NK-92 treated with Interleukin-12 subunit alpha and Interleukin-12 subunit beta, amount 100 ng/mL, for 24 hours (cell line): ENCODE measurements around the gene RGS1.

Experiments
- DNase-seq: peaks from one replicate; lab custom pipeline; 2025; lab: John Stamatoyannopoulos, UW

Gene RGS1

GRCh38 chr1:192581131-192581927 is 5.8 kb downstream of the RGS1 start:
- DNase-seq, result no peak

GRCh38 chr1:192584866-192585265 is 9.3 kb downstream of the RGS1 start:
- no peak for DNase-seq

DNA sequence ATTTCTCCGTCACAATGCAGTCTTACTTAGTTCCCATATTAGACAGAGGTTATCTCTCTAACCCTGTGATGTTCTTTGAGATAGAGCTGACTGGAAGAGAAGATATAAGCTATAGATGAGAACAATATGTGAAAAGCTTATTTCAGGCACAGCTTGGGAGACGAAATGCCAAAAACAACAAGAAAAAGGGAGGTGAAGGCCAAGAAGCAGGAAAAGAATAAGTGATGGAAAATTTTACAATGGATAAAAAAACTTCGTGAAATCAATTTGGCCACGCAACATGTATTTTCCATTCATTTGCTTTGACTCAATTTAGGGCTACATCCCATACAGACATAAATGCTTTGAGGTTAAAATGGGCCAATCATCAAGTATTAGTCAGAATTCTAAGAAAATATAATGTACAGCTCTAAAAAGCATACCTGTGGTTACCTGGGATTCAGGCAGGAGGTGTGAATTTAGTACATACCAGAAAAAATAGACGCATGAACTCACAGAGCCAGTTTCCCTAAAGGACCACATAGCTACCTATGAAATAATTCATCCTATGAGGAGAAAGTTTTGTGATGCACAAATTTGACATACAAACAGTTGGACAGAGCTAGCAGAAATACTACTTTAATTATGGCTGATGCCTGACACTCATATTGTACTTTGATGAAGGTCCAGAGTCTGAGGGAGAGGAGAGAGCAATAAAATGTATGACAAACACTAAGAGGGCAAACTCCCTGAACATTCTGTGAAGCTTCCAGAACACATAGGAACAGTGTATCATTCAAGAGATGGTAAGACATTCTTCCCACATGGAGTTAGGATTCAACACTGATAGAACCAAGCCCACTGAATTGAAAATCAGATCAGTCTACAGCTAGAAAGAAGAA is 12.1 kb downstream of the RGS1 start:
- DNase-seq, result no peak

GRCh38 chr1:192588546-192588945 is 13.0 kb downstream of the RGS1 start:
- DNase-seq, result no peak

DNA sequence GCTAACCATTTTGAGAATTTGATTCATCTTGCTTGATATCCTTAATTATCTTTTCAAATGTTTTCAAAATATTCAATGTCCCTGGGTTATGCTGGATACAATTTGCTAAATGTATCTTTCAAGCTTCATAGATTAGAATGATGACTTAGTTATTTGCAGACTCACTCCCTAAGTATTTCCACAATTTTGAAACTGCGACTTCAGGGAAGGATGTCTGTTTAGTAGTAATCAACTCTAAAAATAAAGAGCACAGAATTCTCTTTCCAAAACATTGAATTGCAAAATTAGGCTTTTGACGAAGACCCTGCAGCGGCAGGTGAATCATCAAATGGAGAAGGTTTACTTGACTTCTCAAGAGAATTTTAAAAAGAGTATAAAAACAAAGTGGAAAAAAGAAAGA is 14.2 kb downstream of the RGS1 start:
- DNase-seq, result no peak

GRCh38 chr1:192592517-192592916 is 16.9 kb downstream of the RGS1 start:
- DNase-seq, result no peak

DNA sequence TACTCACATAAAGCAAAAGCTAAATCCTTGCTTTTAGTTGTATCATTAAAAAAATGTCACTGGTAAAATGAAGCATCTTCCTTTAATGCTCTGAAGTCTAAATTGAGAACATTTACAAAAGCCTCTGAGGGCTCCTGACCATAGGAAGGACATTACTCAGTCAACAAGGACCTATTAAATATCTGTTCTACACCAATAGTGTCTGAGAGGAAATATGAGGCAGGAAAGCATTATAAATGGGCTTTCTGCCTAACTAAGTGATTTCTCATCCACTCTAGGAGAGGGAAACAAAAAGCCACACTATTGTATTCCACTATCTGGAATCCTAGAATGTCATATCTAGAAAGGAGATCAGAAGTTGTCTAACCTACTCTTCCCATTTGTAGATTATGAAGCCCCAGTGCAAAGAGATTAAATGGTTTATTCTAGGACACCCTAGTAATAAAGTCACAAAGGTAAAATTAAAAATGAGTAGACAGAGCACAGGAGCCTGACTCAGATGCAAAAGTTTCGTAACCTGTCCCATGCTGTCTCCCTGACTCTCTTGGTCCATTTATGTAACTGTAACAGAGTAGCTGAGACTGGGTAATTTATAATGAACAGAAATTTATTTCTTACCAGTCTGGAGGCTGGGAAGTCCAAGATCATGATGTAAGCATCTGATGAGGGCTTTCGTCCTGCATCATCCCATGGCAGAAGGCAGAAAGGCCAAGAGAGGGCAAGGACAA is 17.6 kb downstream of the RGS1 start:
- no peak for DNase-seq

DNA sequence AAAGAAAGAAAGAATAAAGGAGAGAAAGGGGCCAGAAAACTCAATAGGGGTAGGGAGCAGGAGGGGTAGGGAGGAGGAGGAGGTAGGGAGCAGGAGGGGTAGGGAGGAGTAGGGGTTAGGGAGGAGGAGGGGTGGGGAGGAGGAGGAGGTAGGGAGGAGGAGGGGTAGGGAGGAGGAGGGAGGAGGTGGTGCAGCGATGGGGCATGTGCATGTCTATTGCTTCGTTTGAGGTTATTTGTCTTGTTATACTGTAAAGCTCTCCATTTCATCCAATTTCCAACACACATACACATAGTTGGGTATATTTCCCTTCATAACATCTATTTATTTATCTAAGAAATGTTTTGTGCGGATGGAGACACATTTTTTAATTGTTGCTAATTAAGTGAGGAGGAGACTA is 19.7 kb downstream of the RGS1 start:
- DNase-seq, result no peak

DNA sequence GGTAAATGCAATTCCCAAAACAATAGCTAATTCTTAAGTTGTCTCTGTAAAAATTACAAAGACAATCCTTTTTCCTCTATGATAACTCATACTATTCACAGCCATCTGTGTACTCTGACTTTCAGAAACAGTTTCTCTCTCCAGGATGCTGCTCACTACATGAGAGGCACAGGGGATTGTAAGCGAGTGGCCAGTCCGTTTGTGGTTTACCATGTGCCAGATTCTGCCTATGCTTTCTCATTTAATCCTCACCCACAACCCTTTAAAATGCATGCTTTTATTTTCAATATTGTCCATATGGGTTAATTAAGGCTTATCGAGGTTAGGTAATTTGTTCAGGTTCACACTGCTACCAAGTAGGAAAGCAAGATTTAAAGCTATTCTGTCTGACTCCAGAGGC is 23.0 kb downstream of the RGS1 start:
- DNase-seq, result no peak

DNA sequence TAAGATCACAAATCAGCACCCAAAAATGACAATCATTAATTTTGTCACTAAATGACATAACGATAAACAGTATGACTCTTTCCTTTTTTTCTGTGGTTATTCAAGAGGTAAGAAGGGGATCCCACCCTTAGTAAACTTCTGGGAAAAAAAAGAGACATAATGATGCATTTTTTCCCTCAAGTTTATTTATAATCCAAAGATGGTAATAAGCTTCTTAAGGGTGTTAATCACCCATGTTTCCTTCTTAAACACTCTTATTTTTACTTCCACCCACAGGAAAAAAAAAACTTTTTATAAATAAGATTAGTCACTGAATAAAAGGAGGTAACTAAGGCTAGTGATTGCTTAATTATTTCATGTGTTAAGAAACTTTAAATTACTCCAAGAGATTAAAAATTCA is 24.7 kb downstream of the RGS1 start:
- DNase-seq, result no peak

GRCh38 chr1:192601143-192601542 is 25.6 kb downstream of the RGS1 start:
- DNase-seq, result no peak

DNA sequence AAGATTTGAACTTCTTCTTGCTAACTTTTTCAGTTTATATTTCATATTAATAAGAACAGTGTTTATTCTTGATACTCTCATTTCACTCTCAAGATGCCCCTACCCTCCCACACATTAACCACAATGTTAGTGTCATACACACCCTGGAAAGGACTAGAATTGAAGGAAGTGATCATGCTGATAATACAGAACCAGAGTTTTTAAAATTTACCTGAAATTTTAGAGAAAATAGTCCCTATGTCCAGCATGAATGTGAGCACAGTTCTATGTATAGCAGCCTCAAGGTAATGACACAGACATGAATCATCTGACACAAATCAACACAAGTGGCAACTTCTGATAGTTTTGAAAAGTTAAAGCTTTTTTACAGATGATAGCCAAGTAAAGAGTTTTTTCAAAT is 26.0 kb downstream of the RGS1 start:
- no peak for DNase-seq

DNA sequence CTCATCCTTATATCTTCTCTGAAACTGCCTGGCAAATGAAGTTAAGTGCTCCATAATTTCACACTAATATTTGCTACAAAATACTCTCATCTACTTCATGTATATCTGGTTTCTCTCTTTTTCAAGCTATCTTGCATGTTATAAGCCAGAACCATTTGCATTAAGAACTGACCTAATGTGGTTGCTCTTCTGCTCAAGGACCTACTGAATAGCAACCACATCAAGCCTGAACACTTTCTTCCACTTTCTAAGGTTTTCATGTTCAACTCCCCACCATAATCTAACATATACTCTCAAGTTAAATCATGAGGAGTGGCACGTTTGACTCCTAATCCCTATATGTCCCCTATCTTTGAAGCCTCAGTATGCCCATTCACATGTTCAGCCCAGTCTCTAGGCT is 27.2 kb downstream of the RGS1 start:
- no peak for DNase-seq

GRCh38 chr1:192603218-192603787 is 27.7 kb downstream of the RGS1 start:
- DNase-seq, result no peak

GRCh38 chr1:192604979-192605620 is 29.5 kb downstream of the RGS1 start:
- no peak for DNase-seq

DNA sequence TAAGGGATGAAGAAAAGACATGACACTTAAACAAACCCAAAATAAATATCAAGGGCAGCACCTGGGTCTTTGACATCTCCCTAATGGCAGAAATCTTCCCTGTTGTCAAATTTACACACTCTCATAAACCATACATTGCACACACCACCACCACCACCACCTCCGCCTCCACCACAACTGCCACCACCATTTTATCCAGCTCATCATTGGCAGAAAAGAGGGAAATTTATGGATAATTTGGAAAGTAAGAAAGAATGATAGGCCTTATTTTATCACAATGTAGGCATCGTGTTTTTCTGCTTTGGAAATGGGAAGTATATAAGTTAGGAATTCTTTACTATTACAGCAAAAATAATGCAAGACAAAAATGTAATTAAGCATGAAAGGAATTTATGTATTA is 33.1 kb downstream of the RGS1 start:
- DNase-seq, result no peak

- DNase-seq, result peak; percentile 68
Measured at GRCh38 chr1:192609110-192610079, 33.8 kb downstream of the RGS1 start.

GRCh38 chr1:192610112-192610889 is 34.7 kb downstream of the RGS1 start:
- DNase-seq, result no peak

- DNase-seq, result no peak
Measured at GRCh38 chr1:192615055-192615454, 39.5 kb downstream of the RGS1 start.
